ENCODE measurements around the gene PLAAT2.

PLAAT2 gene

GRCh38 chr11:63518548-63518947, 44.6 kb downstream of the PLAAT2 start:
- peak; percentile 83 for DNase-seq (ENCODE audit: low read depth)

DNA sequence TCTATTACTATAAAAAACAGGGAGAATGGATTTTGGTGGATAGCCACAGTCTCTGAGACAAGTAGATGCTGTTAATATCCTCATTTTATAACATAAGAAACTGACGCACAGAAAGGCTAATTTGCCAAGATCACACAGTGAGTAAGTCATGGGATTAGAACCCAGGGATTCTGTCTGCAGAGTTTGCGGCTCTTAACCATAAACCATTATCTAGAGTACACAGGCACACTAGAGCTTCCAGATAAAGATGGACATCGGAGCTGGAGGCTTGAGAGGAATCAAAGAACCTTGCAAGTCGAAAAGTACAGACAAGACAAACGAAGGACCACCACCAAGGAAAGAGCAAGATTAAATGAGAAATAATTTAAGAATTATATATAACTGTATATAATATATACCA, 46.0 kb downstream of the PLAAT2 start:
- no peak for DNase-seq (ENCODE audit: low read depth)

DNA sequence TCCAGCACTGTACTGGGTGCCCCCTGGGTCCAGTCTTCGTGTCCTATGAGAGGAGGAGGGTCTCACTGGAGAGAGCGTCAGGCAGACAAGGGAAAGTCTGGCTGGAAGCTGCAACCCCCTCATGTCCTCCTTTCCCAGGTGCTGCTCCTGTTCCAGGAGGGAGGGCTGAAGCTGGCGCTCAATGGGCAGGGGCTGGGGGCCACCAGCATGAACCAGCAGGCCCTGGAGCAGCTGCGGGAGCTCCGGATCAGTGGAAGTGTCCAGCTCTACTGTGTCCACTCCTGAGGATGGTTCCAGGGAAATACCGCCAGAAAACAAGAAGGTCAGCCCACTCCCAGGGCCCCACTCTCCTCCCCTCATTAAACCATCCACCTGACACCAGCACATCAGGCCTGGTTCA, 47.1 kb downstream of the PLAAT2 start:
- no peak for DNase-seq (ENCODE audit: low read depth)

DNA sequence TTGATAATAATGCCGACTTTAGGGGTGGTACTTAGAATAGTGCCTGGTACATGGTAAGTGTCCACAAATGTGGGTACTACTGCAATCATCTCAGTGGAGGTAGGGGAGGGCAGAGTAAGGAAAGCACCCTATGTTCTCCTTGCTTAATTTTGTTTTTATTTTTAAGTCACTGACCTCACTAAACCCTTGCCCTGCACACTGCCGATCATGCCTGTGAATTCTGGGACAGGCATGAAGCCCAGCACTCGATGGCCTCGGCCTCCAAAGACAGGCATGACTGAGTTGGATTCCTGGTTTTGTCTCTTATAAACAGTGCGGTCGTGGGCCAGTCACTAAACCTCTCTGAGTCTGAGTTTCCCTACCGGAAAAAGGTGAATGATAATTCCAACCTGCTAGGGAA, 50.4 kb downstream of the PLAAT2 start:
- DNase-seq (ENCODE audit: low read depth), result no peak

DNA sequence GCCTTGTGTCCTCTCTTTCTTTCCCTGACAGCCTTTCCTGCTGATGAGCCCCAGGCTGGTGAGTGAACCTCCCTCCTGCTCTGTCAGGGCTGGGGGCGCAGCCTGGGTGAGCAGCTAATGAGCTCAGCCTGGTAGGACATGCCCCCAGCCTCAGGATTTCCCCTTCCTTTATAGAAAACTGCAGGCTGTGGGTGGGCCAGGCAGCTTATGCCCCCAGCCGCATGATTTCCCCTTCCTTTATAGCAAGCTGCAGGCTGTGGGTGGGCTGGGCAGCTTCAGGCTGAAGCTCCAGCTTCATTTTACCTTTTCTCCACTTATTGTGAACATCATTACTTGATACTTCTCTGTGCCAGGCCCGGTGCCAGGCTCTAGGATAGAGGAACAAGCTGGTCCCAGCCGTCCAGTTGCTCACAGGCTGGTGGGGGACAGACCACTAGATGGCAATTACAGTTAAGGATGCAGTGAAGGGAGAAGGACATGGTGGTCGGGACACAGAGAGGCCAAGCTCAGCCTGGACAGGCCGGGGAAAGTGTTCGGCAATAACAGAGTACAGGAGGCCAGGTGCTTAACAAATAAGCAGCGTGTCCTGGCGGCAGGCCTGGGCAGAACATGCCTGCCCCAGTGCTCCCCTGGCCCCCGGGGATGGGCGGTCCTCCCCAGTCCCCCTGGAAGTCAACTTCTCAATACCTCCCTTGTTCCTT, 52.0 kb downstream of the PLAAT2 start:
- DNase-seq (ENCODE audit: low read depth), result no peak

DNA sequence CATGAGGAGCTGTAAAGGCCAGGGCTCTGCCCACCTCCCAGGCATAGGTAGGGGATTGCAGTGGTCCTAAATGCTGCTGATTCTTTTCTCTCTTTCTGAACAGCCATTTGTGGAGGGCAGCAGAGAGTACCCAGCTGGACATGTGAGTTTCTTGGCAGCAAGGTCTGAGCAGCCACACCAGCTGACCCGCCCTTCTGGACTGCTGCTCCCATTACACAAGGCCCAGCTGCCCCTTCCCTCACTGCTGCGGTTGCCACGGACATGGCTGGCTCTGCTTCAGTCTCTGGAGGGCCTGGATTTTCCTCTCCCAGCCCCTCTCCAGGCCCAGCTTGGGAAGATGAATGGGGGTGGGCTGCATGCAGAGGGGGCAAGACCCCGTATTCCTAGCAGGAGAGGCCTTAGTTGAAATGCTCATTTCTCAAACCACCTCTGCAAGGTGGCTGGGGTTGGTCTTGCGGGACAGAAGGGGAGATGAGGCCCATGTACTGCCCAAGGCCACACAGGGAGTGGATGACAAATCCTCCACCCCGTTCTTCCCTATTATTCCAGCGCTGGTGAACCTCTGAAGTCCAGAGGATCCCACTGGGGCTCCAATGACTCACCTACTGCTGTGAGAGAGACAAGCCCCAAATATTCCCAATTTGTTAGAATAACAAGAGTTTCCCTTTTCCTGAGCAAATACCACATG, 52.7 kb downstream of the PLAAT2 start:
- peak; percentile 77 for DNase-seq (ENCODE audit: low read depth)

- no peak for DNase-seq (ENCODE audit: low read depth)
Measured at GRCh38 chr11:63508745-63509144, 54.4 kb downstream of the PLAAT2 start.

DNA sequence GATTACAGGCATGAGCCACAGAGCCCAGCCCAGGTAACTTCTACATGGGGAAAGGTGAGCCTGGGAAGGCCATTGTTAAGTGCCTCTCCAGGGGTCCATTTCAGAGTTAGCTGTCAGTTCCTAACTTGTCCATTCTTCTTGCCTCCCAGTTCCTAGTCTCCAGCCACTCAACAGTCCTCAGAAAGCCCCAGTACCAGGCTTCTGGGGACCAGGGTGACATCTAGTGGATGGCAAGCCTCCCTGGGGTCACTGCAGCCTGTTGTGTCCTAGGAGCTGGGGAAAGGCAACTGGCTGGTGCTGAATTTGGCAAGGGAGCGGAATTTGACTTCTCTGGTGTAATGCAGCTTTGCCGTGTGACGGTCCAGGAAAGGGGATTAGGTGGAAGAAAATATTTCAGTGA, 55.2 kb downstream of the PLAAT2 start:
- peak; percentile 27 for DNase-seq (ENCODE audit: low read depth)

GRCh38 chr11:63507511-63507910, 55.7 kb downstream of the PLAAT2 start:
- DNase-seq (ENCODE audit: low read depth), result no peak

DNA sequence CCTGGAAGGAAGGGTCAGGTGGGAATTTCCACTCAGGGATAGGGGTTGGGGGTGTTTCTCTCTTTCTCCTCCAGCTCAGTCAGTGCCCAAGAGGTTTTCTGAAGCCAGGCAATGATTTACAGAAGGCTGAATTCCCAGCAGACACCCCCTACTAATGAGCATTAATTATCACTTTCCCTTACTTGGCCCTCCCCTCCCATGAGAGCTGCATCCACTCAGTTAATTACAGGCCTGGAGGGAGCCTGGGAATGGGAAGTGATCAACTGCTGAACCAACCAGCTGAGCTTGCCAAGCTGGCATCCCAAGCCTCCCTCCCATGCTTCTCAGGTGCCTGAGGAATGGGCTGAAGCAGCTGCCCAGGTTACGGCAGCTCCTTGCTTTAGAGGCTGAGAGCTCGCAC, 56.3 kb downstream of the PLAAT2 start:
- DNase-seq (ENCODE audit: low read depth), result no peak

GRCh38 chr11:63505857-63506528, 57.2 kb downstream of the PLAAT2 start, which contains the start of gene LGALS12:
Gene LGALS12 (plus strand): TSS chr11:63506084. CDS start chr11:63506459, 375 bp downstream.
- peak; percentile 96 for DNase-seq (ENCODE audit: low read depth)

- DNase-seq (ENCODE audit: low read depth), result peak; percentile 39
Measured at GRCh38 chr11:63504933-63505586, 58.1 kb downstream of the PLAAT2 start.

DNA sequence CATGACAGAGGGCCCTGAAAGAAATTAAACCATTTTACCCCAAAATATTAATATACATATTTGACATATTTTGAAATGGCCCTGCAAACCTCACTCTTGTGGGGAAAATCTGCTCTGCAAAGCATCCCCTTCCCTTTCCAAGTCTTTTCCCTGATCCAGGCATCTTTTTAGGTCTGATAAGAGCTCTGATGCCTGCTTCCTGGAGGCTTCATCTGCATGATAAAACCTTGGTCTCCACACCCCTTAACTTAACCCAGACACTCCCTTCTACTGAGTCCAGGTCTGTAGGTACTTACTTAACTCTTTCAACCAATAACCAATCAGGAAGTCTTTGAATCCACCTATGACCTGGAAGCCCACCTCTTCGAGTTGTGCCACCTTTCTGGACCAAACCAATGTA, 59.1 kb downstream of the PLAAT2 start:
- DNase-seq (ENCODE audit: low read depth), result no peak

DNA sequence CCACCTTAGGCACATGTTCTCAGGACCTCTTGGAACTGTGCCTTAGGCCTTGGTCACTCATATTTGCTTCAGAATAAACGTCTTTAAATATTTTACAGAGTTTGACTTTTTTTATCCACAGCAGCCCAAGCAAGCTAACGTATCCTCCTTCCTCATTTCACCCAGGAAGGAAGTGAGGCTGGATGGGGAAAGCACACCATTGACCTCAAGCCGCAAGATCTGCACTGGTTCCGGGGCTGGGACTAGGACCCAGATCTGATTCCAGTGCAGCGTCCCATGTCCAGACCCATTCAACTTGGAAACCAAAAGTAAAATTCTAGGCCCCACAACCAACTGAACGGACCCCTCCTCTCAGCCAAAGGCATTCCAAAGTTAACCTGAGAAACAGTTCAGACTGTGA, 59.7 kb downstream of the PLAAT2 start:
- no peak for DNase-seq (ENCODE audit: low read depth)
